ENCODE data around the gene GRPEL2. TPM values are rescaled to one million over a fixed set of nuclear protein-coding genes. Genes with fewer than 3 reads are reported as not detected.
A peak's percentile ranks its signal among the peaks of the same experiment; 100 is the strongest.

Gene GRPEL2
- polyA plus RNA-seq, 1 experiment = 17.1 TPM

GRCh38 chr5:149345892-149346222, 558 bp downstream of the GRPEL2 start:
- TF ChIP-seq CTCF (IDR thresholded peaks at IDR 0.05; ENCODE audit: insufficient read depth, low read depth, low read length) = no peak
- no peak for DNase-seq (ENCODE audit: low read depth)
- peaks cover 12% of the 10 kb centered on the region for H3K36me3 ChIP-seq (ENCODE audit: control insufficient read depth, insufficient read depth, low read length)
- peak overlapping the region; percentile 72 for H3K4me3 ChIP-seq (ENCODE audit: low read depth, low read length)
- no peaks in the 10 kb centered on the region for H3K27me3 ChIP-seq (ENCODE audit: control insufficient read depth, insufficient read depth, low read length)
- ChIA-PET CTCF (interaction anchor here (1.0 to 3.9 kb wide), 4 partner anchors 10 to 27 kb away, joined by 3 to 24 read pairs (median 4); no protein-coding TSS in a partner anchor), POLR2A (interaction anchor here (0.6 to 0.7 kb wide), 2 partner anchors 25 to 204 kb away, joined by 4 to 9 read pairs; no protein-coding TSS in a partner anchor)

GRCh38 chr5:149348518-149348917, 3.2 kb downstream of the GRPEL2 start:
- CTCF ChIA-PET = no interaction called here
- no peak for DNase-seq (ENCODE audit: low read depth)
- POLR2A ChIA-PET = no interaction called here
- Histone ChIP-seq H3K27me3 (ENCODE audit: control insufficient read depth, insufficient read depth, low read length) (no peaks in the 10 kb centered on the region), H3K36me3 (ENCODE audit: control insufficient read depth, insufficient read depth, low read length) (peaks cover 17% of the 10 kb centered on the region), H3K4me3 (ENCODE audit: low read depth, low read length) (no peak overlapping the region)
- TF ChIP-seq CTCF (IDR thresholded peaks at IDR 0.05; ENCODE audit: insufficient read depth, low read depth, low read length) = no peak

- Histone ChIP-seq H3K36me3 (ENCODE audit: control insufficient read depth, insufficient read depth, low read length) (peaks cover 17% of the 10 kb centered on the region), H3K27me3 (ENCODE audit: control insufficient read depth, insufficient read depth, low read length) (no peaks in the 10 kb centered on the region), H3K4me3 (ENCODE audit: low read depth, low read length) (no peak overlapping the region)
- CTCF ChIA-PET = no interaction called here
- POLR2A ChIA-PET = no interaction called here
- TF ChIP-seq CTCF (IDR thresholded peaks at IDR 0.05; ENCODE audit: insufficient read depth, low read depth, low read length) = no peak
- DNase-seq (ENCODE audit: low read depth) = no peak
Observed at GRCh38 chr5:149349382-149349781, 4.1 kb downstream of the GRPEL2 start.

GRCh38 chr5:149352169-149352568, 6.9 kb downstream of the GRPEL2 start:
- no peak for TF ChIP-seq CTCF (IDR thresholded peaks at IDR 0.05; ENCODE audit: insufficient read depth, low read depth, low read length)
- POLR2A ChIA-PET = no interaction called here
- H3K36me3 ChIP-seq (ENCODE audit: control insufficient read depth, insufficient read depth, low read length) = peaks cover 25% of the 10 kb centered on the region
- no peak overlapping the region for H3K4me3 ChIP-seq (ENCODE audit: low read depth, low read length)
- H3K27me3 ChIP-seq (ENCODE audit: control insufficient read depth, insufficient read depth, low read length) = no peaks in the 10 kb centered on the region
- CTCF ChIA-PET = interaction anchor here (1.2 to 8.4 kb wide), 3 partner anchors 15 to 35 kb away, joined by 4 to 64 read pairs (median 6); no protein-coding TSS in a partner anchor
- no peak for DNase-seq (ENCODE audit: low read depth)

GRCh38 chr5:149353911-149354310, 8.6 kb downstream of the GRPEL2 start:
- POLR2A ChIA-PET = no interaction called here
- CTCF ChIA-PET = interaction anchor here (0.7 to 8.4 kb wide), 3 partner anchors 13 to 208 kb away, joined by 3 to 64 read pairs (median 6); no protein-coding TSS in a partner anchor
- Histone ChIP-seq H3K27me3 (ENCODE audit: control insufficient read depth, insufficient read depth, low read length) (no peaks in the 10 kb centered on the region), H3K4me3 (ENCODE audit: low read depth, low read length) (no peak overlapping the region), H3K36me3 (ENCODE audit: control insufficient read depth, insufficient read depth, low read length) (peaks cover 22% of the 10 kb centered on the region)
- no peak for DNase-seq (ENCODE audit: low read depth)
- no peak for TF ChIP-seq CTCF (IDR thresholded peaks at IDR 0.05; ENCODE audit: insufficient read depth, low read depth, low read length)

All from BJ (cell line).